IMR-90 (cell line): ENCODE measurements around the gene RPS6KA2. TPM values are rescaled to one million over a fixed set of nuclear protein-coding genes. Genes with fewer than 3 reads are reported as not detected.

ENCODE experiments used
- ATAC-seq: fragments of 200-7000 bp; cut with Tn5 transposase; 2 replicates; pipeline ENCODE4 v1.9.1; 2020; ENCODE audit warnings: low read depth, mild to moderate bottlenecking, moderate library complexity
- BruUV-seq: library from RNA; stranded (reverse); fragments of 400-500 nt; replicated peaks from 2 replicates; lab custom pipeline; 2021; lab: Mats Ljungman, UMichigan
- CTCF ChIA-PET: fragments of 300-600 bp; formaldehyde crosslinking; extraction: SDS; loops from one replicate; lab custom pipeline; 2021; ENCODE audit warnings: antibody characterized with exemption; lab: Yijun Ruan, JAX
- POLR2A ChIA-PET: fragments of 300-600 bp; sonication (Branson Sonifier 250); formaldehyde crosslinking; loops from one replicate; lab custom pipeline; 2022; ENCODE audit warnings: antibody characterized with exemption; ENCODE audit not compliant: unreplicated experiment; lab: Charles Lee
- DNase-seq: peaks from one replicate; pipeline ENCODE4 v3.0.0; 2013
- H2AFZ ChIP-seq: replicated peaks from 2 replicates; pipeline ENCODE3; 2013; ENCODE audit warnings: low read length, mild to moderate bottlenecking; ENCODE audit not compliant: poor library complexity
- H2AK5ac ChIP-seq: 2 replicates; pipeline ENCODE4 v1.6.1; 2013; ENCODE audit warnings: low read depth, low read length, inconsistent platforms
- H2AK9ac ChIP-seq: replicated peaks from 2 replicates; pipeline ENCODE3; 2013; ENCODE audit warnings: mild to moderate bottlenecking, low read depth, low read length, moderate library complexity; ENCODE audit not compliant: poor library complexity
- H2BK120ac ChIP-seq: 2 replicates; pipeline ENCODE4 v1.6.1; 2013; ENCODE audit warnings: low read depth, low read length, inconsistent platforms
- H2BK15ac ChIP-seq: 3 replicates; pipeline ENCODE4 v1.6.1; 2013; ENCODE audit warnings: low read depth, low read length, inconsistent platforms
- H2BK20ac ChIP-seq: 2 replicates; pipeline ENCODE4 v1.6.1; 2013; ENCODE audit warnings: low read depth, mild to moderate bottlenecking, inconsistent platforms, low read length, moderate library complexity
- H2BK5ac ChIP-seq: 2 replicates; pipeline ENCODE4 v1.6.1; 2013; ENCODE audit warnings: mild to moderate bottlenecking, low read depth, low read length, inconsistent platforms; ENCODE audit not compliant: poor library complexity, severe bottlenecking
- H3K14ac ChIP-seq: replicated peaks from 2 replicates; pipeline ENCODE4 v1.6.1; 2013; ENCODE audit warnings: low read depth, low read length, inconsistent platforms
- H3K18ac ChIP-seq: 2 replicates; pipeline ENCODE4 v1.6.1; 2013; ENCODE audit warnings: low read depth, low read length, control low read depth
- H3K23ac ChIP-seq: 2 replicates; pipeline ENCODE4 v1.6.1; 2013; ENCODE audit warnings: low read depth, low read length, inconsistent platforms
- H3K27ac ChIP-seq: 2 replicates; pipeline ENCODE4 v1.5.1; 2013; ENCODE audit warnings: mild to moderate bottlenecking, control low read depth, low read length; ENCODE audit not compliant: insufficient read depth
- H3K27me3 ChIP-seq: 2 replicates; pipeline ENCODE4 v1.6.1; 2013; ENCODE audit warnings: low read length; ENCODE audit not compliant: control insufficient read depth, insufficient read depth
- H3K36me3 ChIP-seq: 2 replicates; pipeline ENCODE4 v1.6.1; 2013; ENCODE audit warnings: low read length, mixed read lengths; ENCODE audit not compliant: control insufficient read depth, insufficient read depth
- H3K4ac ChIP-seq: 2 replicates; pipeline ENCODE4 v1.6.1; 2013; ENCODE audit warnings: low read depth, low read length, inconsistent platforms
- H3K4me1 ChIP-seq: 2 replicates; pipeline ENCODE4 v1.6.1; 2013; ENCODE audit warnings: low read length, mixed read lengths; ENCODE audit not compliant: control insufficient read depth, insufficient read depth
- H3K4me2 ChIP-seq: 2 replicates; pipeline ENCODE4 v1.6.1; 2013; ENCODE audit warnings: low read depth, mild to moderate bottlenecking, control low read depth, low read length, moderate library complexity
- H3K4me3 ChIP-seq: 2 replicates; pipeline ENCODE4 v1.5.1; 2013; ENCODE audit warnings: low read depth, mild to moderate bottlenecking, control low read depth, low read length, moderate library complexity; ENCODE audit not compliant: insufficient read depth
- H3K56ac ChIP-seq: 2 replicates; pipeline ENCODE4 v1.6.1; 2013; ENCODE audit warnings: low read length, inconsistent platforms; ENCODE audit not compliant: insufficient read depth; ENCODE audit errors: extremely low read depth
- H3K79me1 ChIP-seq, 2 experiments: 2 replicates each; pipeline ENCODE4 v1.6.1; 2013; ENCODE audit warnings: low read length in 2 of 2, inconsistent platforms in 1 of 2, low read depth in 1 of 2
- H3K9ac ChIP-seq: 2 replicates; pipeline ENCODE4 v1.6.1; 2013; ENCODE audit warnings: low read depth, low read length, control low read depth
- H3K9me1 ChIP-seq: 2 replicates; pipeline ENCODE4 v1.6.1; 2013; ENCODE audit warnings: low read length, inconsistent platforms; ENCODE audit not compliant: insufficient read depth
- H3K9me3 ChIP-seq: 2 replicates; pipeline ENCODE4 v1.6.1; 2013; ENCODE audit warnings: low read length; ENCODE audit not compliant: control insufficient read depth, insufficient read depth
- H4K20me1 ChIP-seq: 2 replicates; pipeline ENCODE4 v1.6.1; 2013; ENCODE audit warnings: low read length, inconsistent platforms; ENCODE audit not compliant: insufficient read depth
- H4K5ac ChIP-seq: 2 replicates; pipeline ENCODE4 v1.6.1; 2013; ENCODE audit warnings: mild to moderate bottlenecking, low read depth, low read length, control low read depth
- H4K8ac ChIP-seq, 2 experiments: 2 replicates each; pipeline ENCODE4 v1.6.1; 2013; ENCODE audit warnings: low read depth in 2 of 2, low read length in 2 of 2, control low read depth in 1 of 2, inconsistent platforms in 1 of 2
- H4K91ac ChIP-seq: 2 replicates; pipeline ENCODE4 v1.6.1; 2013; ENCODE audit warnings: low read depth, low read length, inconsistent platforms; ENCODE audit not compliant: insufficient read depth
- BHLHE40 ChIP-seq: fragments of 150-350 bp; IDR thresholded peaks from 2 replicates; pipeline ENCODE4 v1.6.1; 2016; ENCODE audit warnings: mild to moderate bottlenecking, low read depth, low read length
- CHD1 ChIP-seq: IDR thresholded peaks from 2 replicates; pipeline ENCODE4 v1.6.1; 2012; ENCODE audit warnings: low read depth, low read length, improper control_type of control experiment
- FOS ChIP-seq: fragments of 150-350 bp; IDR thresholded peaks from 2 replicates; pipeline ENCODE4 v1.6.1; 2016; ENCODE audit warnings: low read depth, low read length
- MAZ ChIP-seq: IDR thresholded peaks from 2 replicates; pipeline ENCODE4 v1.6.1; 2012; ENCODE audit warnings: low read depth, mild to moderate bottlenecking, low read length, improper control_type of control experiment, moderate library complexity, borderline replicate concordance
- MXI1 ChIP-seq: IDR thresholded peaks from 2 replicates; pipeline ENCODE4 v1.6.1; 2012; ENCODE audit warnings: low read depth, mild to moderate bottlenecking, low read length, moderate library complexity, borderline replicate concordance
- POLR2A ChIP-seq: IDR thresholded peaks from 2 replicates; pipeline ENCODE4 v1.6.1; 2012; ENCODE audit warnings: mild to moderate bottlenecking, low read depth, low read length
- RCOR1 ChIP-seq: IDR thresholded peaks from 2 replicates; pipeline ENCODE4 v1.6.1; 2012; ENCODE audit warnings: mild to moderate bottlenecking, low read length, improper control_type of control experiment; ENCODE audit not compliant: insufficient replicate concordance
- SMC3 ChIP-seq: fragments of 150-350 bp; IDR thresholded peaks from 2 replicates; pipeline ENCODE4 v1.6.1; 2016; ENCODE audit warnings: low read depth, mild to moderate bottlenecking, antibody characterized with exemption, low read length, moderate library complexity
- WGBS, 2 experiments: methylation state at CpG; one replicate each; pipeline versions ENCODE4 v1.1.5 to v1.1.7; 2013; ENCODE audit warnings: missing lambda C conversion rate in 2 of 2; ENCODE audit not compliant: insufficient read length in 1 of 2; ENCODE audit errors: extremely low coverage in 2 of 2; 5-methylcytosine and 5-hydroxymethylcytosine counted together
- dilution Hi-C: fragments of 300-500 bp; cut with HindIII; formaldehyde crosslinking; loops from one replicate; pipeline ENCODE4 v1.14.3; 2018; ENCODE audit warnings: low sequenced_read_pairs; ENCODE audit not compliant: unreplicated experiment
- in situ Hi-C: fragments of 300-500 bp; cut with MboI; formaldehyde crosslinking; loops from 3 replicates; pipeline ENCODE4 v1.14.3; 2019; ENCODE audit warnings: low sequenced_read_pairs, inconsistent platforms, mixed read lengths
- intact Hi-C: fragments of 100-400 bp; cut with micrococcal nuclease; formaldehyde crosslinking; loops from 2 replicates; pipeline ENCODE4 v1.10.0; 2022
- polyA plus RNA-seq, 3 experiments: library from polyadenylated mRNA; depleted of rRNA; stranded (reverse); fragments of >200 nt; gene quantifications; 2 replicates each; pipeline ENCODE4 v1.2.3, GENCODE V29; 2012; ENCODE audit warnings: low replicate concordance in 1 of 3
- total RNA-seq: library from RNA; depleted of rRNA; stranded (reverse); fragments of >200 nt; gene quantifications from 2 replicates; pipeline ENCODE4 v1.2.3, GENCODE V29; 2012

RPS6KA2 gene
- total and polyA plus RNA-seq, 2 of the 4 experiments (the other 2 are of a cell fraction), result 26.9 to 31.3 TPM

DNA sequence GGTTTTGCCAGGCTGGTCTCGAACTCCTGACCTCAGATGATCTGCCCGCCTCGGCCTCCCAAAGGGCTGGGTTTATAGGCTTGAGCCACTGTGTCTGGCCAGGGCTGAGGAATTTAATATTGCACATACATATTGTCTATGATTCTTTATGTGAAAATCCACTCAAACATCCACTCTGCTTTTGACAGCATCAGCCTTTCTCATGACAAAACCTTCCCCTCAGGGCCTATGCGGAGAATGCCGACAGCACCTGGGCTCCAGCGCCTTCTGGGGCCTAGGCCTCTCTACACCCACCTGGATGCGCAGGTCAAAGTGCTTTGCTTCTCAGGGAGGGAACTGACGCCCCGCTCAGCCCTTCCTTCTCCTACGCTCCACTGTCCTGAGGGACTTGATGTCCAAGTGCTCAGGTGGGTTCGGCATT lies 46.0 kb downstream of the RPS6KA2 start:
- no peak for TF ChIP-seq CHD1
- TF ChIP-seq BHLHE40, result no peak
- TF ChIP-seq FOS, result no peak
- no peak for TF ChIP-seq RCOR1
- no peak for TF ChIP-seq MXI1
- TF ChIP-seq POLR2A, result no peak
- TF ChIP-seq SMC3, result no peak
- TF ChIP-seq MAZ, result no peak
- no peaks in the 10 kb centered on the region for H3K27me3 ChIP-seq
- ChIA-PET CTCF (no interaction called here), POLR2A (no interaction called here)
- H3K27ac ChIP-seq, result no peak overlapping the region
- H2BK20ac ChIP-seq, result no peak overlapping the region
- ATAC-seq, result no peak
- H3K4me2 ChIP-seq, result no peak overlapping the region
- DNase-seq, result no peak
- peaks cover 5% of the 10 kb centered on the region for H3K4me1 ChIP-seq
- 100% methylated on average over 3 of the region's 11 CpGs; no CpG with 5 or more reads in 1 of the 2 experiments for WGBS, 2 experiments
- no peak overlapping the region for H4K8ac ChIP-seq
- peaks cover 29 to 30% of the 10 kb centered on the region in 2 experiments for H3K79me1 ChIP-seq
- H2AK9ac ChIP-seq, result peak overlapping the region; percentile 1
- H3K18ac ChIP-seq, result no peak overlapping the region
- H2BK5ac ChIP-seq, result no peak overlapping the region
- no peak overlapping the region for H3K4me3 ChIP-seq
- no peak overlapping the region for H2AFZ ChIP-seq
- peaks cover 7% of the 10 kb centered on the region; the same call in 1 of the 2 replicates for H3K36me3 ChIP-seq
- H3K14ac ChIP-seq, result no peak overlapping the region
- H4K91ac ChIP-seq, result no peak overlapping the region
- no peak overlapping the region for H4K5ac ChIP-seq
- BruUV-seq, result no TSS peak
- in situ Hi-C loops, result no loop called here
- no peak overlapping the region for H3K56ac ChIP-seq
- intact Hi-C loops, result no loop called here
- H4K20me1 ChIP-seq, result no peaks in the 10 kb centered on the region; the same call in 1 of the 2 replicates
- H2BK120ac ChIP-seq, result no peak overlapping the region
- no peak overlapping the region for H2BK15ac ChIP-seq
- dilution Hi-C loops, result no loop called here
- no peaks in the 10 kb centered on the region for H3K9me1 ChIP-seq
- no peak overlapping the region for H3K9ac ChIP-seq
- no peaks in the 10 kb centered on the region for H3K9me3 ChIP-seq
- no peak overlapping the region for H3K4ac ChIP-seq
- H2AK5ac ChIP-seq, result peak overlapping the region; percentile 72; the same call in 1 of the 2 replicates
- H3K23ac ChIP-seq, result no peak overlapping the region
